SHP77 (cell line): ENCODE results near the gene CRB1.
"Not testable (repeated sequence)": the region's sequence is repeated elsewhere in the genome, so short reads cannot be mapped to it uniquely, and the experiment has no call there.

Experiments used
- DNase-seq, 2 experiments: peaks; one replicate each; lab custom pipeline; 2025; lab: John Stamatoyannopoulos, UW

Gene CRB1

GRCh38 chr1:197399755-197400521 is 131.9 kb downstream of the CRB1 start:
- DNase-seq: peak; percentile 14 to 33

GRCh38 chr1:197400522-197400902 is 132.5 kb downstream of the CRB1 start:
- DNase-seq: no peak

GRCh38 chr1:197402189-197402588 is 134.1 kb downstream of the CRB1 start:
- DNase-seq: no peak

GRCh38 chr1:197404774-197405173 is 136.7 kb downstream of the CRB1 start:
- DNase-seq: not testable (repeated sequence)

- DNase-seq: not testable (repeated sequence)
These were observed 137.6 kb downstream of the CRB1 start for GRCh38 chr1:197405614-197406013.

- no peak for DNase-seq
These were observed 145.5 kb downstream of the CRB1 start for GRCh38 chr1:197413564-197413963.

- DNase-seq: no peak
These were observed 147.2 kb downstream of the CRB1 start for GRCh38 chr1:197415221-197415620.

GRCh38 chr1:197418693-197419092 is 150.6 kb downstream of the CRB1 start:
- no peak for DNase-seq

- no peak for DNase-seq
These were observed 154.9 kb downstream of the CRB1 start for GRCh38 chr1:197422993-197423392.

- DNase-seq: no peak
These were observed 156.3 kb downstream of the CRB1 start for GRCh38 chr1:197424380-197424779.

- DNase-seq: no peak
These were observed 161.3 kb downstream of the CRB1 start for GRCh38 chr1:197429372-197429771.

GRCh38 chr1:197435224-197435623 is 167.2 kb downstream of the CRB1 start:
- DNase-seq: no peak

- DNase-seq: no peak
These were observed 169.5 kb downstream of the CRB1 start for GRCh38 chr1:197437601-197438000.

- no peak for DNase-seq
These were observed 170.1 kb downstream of the CRB1 start for GRCh38 chr1:197438010-197438790.

GRCh38 chr1:197439708-197440280 is 171.7 kb downstream of the CRB1 start:
- no peak for DNase-seq

GRCh38 chr1:197440715-197441114 is 172.7 kb downstream of the CRB1 start:
- DNase-seq: no peak

- DNase-seq: no peak
These were observed 174.0 kb downstream of the CRB1 start for GRCh38 chr1:197441999-197442414.

- no peak for DNase-seq
These were observed 176.7 kb downstream of the CRB1 start for GRCh38 chr1:197444755-197445154.

GRCh38 chr1:197448121-197448779 is 180.2 kb downstream of the CRB1 start:
- no peak for DNase-seq

- DNase-seq: no peak
These were observed 183.3 kb downstream of the CRB1 start for GRCh38 chr1:197451381-197451780.

GRCh38 chr1:197453376-197454058 is 185.5 kb downstream of the CRB1 start:
- DNase-seq: no peak

- no peak for DNase-seq
These were observed 194.5 kb downstream of the CRB1 start for GRCh38 chr1:197462539-197462938.
